SK-N-MC (cell line): ENCODE data around the gene DCAF16.
"Not testable (repeated sequence)": the region's sequence is repeated elsewhere in the genome, so short reads cannot be mapped to it uniquely, and the experiment has no call there.

Experiments used
- DNase-seq: peaks from one replicate; pipeline ENCODE4 v3.0.0-alpha.2; 2011; ENCODE audit warnings: low read depth, low spot score
- H3K27ac ChIP-seq: fragments of 200-600 bp; sonication (generic); 2 replicates; pipeline ENCODE4 v1.5.1; 2016; ENCODE audit warnings: mixed run types
- H3K36me3 ChIP-seq: fragments of 200-600 bp; sonication (generic); 2 replicates; pipeline ENCODE4 v1.6.1; 2017; ENCODE audit warnings: antibody characterized with exemption, low read length, mixed read lengths; ENCODE audit not compliant: insufficient read depth
- H3K4me3 ChIP-seq: fragments of 200-600 bp; sonication (generic); 2 replicates; pipeline ENCODE4 v1.5.1; 2016
- H3K9ac ChIP-seq: fragments of 200-600 bp; sonication (generic); 2 replicates; pipeline ENCODE4 v1.8.0; 2017; ENCODE audit warnings: mixed run types, mixed read lengths; ENCODE audit not compliant: insufficient read length
- H3K9me3 ChIP-seq: fragments of 200-600 bp; sonication (generic); 2 replicates; pipeline ENCODE4 v1.6.1; 2017; ENCODE audit warnings: low read depth, mild to moderate bottlenecking, antibody characterized with exemption, low read length, moderate library complexity, mixed read lengths
- EZH2 ChIP-seq: fragments of 200-600 bp; sonication (generic); IDR thresholded peaks from one replicate; pipeline ENCODE4 v1.6.1; 2017; ENCODE audit warnings: antibody characterized with exemption
- FOXP2 ChIP-seq: optimal IDR thresholded peaks from 2 replicates; pipeline ENCODE3; 2011; ENCODE audit warnings: mild to moderate bottlenecking, moderate library complexity; ENCODE audit not compliant: insufficient read depth; ENCODE audit errors: extremely low read length, control extremely low read depth
- POLR2AphosphoS5 ChIP-seq: IDR thresholded peaks from 2 replicates; pipeline ENCODE4 v1.6.1; 2012; ENCODE audit warnings: mild to moderate bottlenecking, low read depth, low read length, borderline replicate concordance

Gene DCAF16

GRCh38 chr4:17810260-17811077 lies at the start of gene DCAF16, which contains the start of gene NCAPG:
DCAF16 (minus strand) TSS chr4:17810757; CDS start chr4:17804141, 6,616 bp downstream.
NCAPG (plus strand) TSS chr4:17810979; CDS start chr4:17811078, 99 bp downstream.
- peak; percentile 85 for DNase-seq
- Histone ChIP-seq H3K4me3 (peak within 1 kb of the TSS; percentile 88), H3K36me3 (peaks cover 24% of the 10 kb centered on the region), H3K9me3 (no peaks in the 10 kb centered on the region), H3K9ac (peak within 1 kb of the TSS; percentile 96), H3K27ac (peak within 1 kb of the TSS; percentile 68; the same call in 1 of the 2 replicates)
- TF ChIP-seq POLR2AphosphoS5 (peak; percentile 90), FOXP2 (no peak)

GRCh38 chr4:17859793-17860406 lies 49.3 kb upstream of the DCAF16 start:
- no peak overlapping the region for H3K4me3 ChIP-seq
- H3K9ac ChIP-seq, result no peak overlapping the region
- TF ChIP-seq EZH2, result no peak
- no peak for TF ChIP-seq FOXP2
- H3K9me3 ChIP-seq, result no peaks in the 10 kb centered on the region
- H3K27ac ChIP-seq, result no peak overlapping the region
- no peaks in the 10 kb centered on the region for H3K36me3 ChIP-seq
- DNase-seq, result no peak

- H3K4me3 ChIP-seq, result no peak overlapping the region
- TF ChIP-seq FOXP2 (no peak), EZH2 (no peak)
- no peak for DNase-seq
These were observed 43.5 kb upstream of the DCAF16 start for GRCh38 chr4:17854036-17854435.

GRCh38 chr4:17851959-17852358 lies 41.4 kb upstream of the DCAF16 start:
- Histone ChIP-seq H3K9me3 (no peaks in the 10 kb centered on the region), H3K9ac (no peak overlapping the region), H3K27ac (no peak overlapping the region), H3K36me3 (no peaks in the 10 kb centered on the region), H3K4me3 (no peak overlapping the region)
- TF ChIP-seq EZH2 (no peak), POLR2AphosphoS5 (no peak), FOXP2 (no peak)
- DNase-seq, result no peak

More at GRCh38 chr4:17854036-17854435, 43.5 kb upstream of the DCAF16 start:
- Histone ChIP-seq H3K9ac (no peak overlapping the region), H3K9me3 (no peaks in the 10 kb centered on the region), H3K27ac (no peak overlapping the region), H3K36me3 (no peaks in the 10 kb centered on the region)

GRCh38 chr4:17850295-17850694 lies 39.7 kb upstream of the DCAF16 start:
- not testable (repeated sequence) for H3K4me3 ChIP-seq, DNase-seq, H3K27ac ChIP-seq, H3K9ac ChIP-seq, H3K9me3 ChIP-seq
- H3K36me3 ChIP-seq, result peaks cover 12% of the 10 kb centered on the region; the same call in 1 of the 2 replicates

GRCh38 chr4:17846266-17846665 lies 35.7 kb upstream of the DCAF16 start:
- TF ChIP-seq POLR2AphosphoS5, result no peak
- no peak for TF ChIP-seq EZH2
- TF ChIP-seq FOXP2, result no peak
- peaks cover 52% of the 10 kb centered on the region for H3K36me3 ChIP-seq
- H3K4me3 ChIP-seq, result no peak overlapping the region
- H3K9ac ChIP-seq, result no peak overlapping the region
- no peak overlapping the region for H3K27ac ChIP-seq
- no peaks in the 10 kb centered on the region for H3K9me3 ChIP-seq
- DNase-seq, result no peak

- Histone ChIP-seq H3K9ac (no peak overlapping the region), H3K36me3 (peaks cover 65% of the 10 kb centered on the region), H3K9me3 (no peaks in the 10 kb centered on the region), H3K27ac (no peak overlapping the region), H3K4me3 (no peak overlapping the region)
- DNase-seq, result no peak
- no peak for TF ChIP-seq POLR2AphosphoS5
- TF ChIP-seq EZH2, result no peak
- no peak for TF ChIP-seq FOXP2
These were observed 13.5 kb upstream of the DCAF16 start for GRCh38 chr4:17823871-17824669.

- no peak overlapping the region for H3K9ac ChIP-seq
- H3K9me3 ChIP-seq, result no peaks in the 10 kb centered on the region
- TF ChIP-seq EZH2, result no peak
- no peak for TF ChIP-seq POLR2AphosphoS5
- no peak for TF ChIP-seq FOXP2
- no peak overlapping the region for H3K4me3 ChIP-seq
- H3K36me3 ChIP-seq, result peaks cover 42% of the 10 kb centered on the region
- H3K27ac ChIP-seq, result no peak overlapping the region
- DNase-seq, result no peak
These were observed 6.5 kb upstream of the DCAF16 start for GRCh38 chr4:17817027-17817426.
